Measurements from ENCODE around the gene PTPN18.
"Not testable (repeated sequence)": the region's sequence is repeated elsewhere in the genome, so short reads cannot be mapped to it uniquely, and the experiment has no call there.

The PTPN18 gene

GRCh38 chr2:130318906-130319305, 37.0 kb upstream of the PTPN18 start:
- DNase-seq (ENCODE audit: low read depth) = no peak
- TF ChIP-seq CTCF (conservative IDR thresholded peaks at IDR 0.05; ENCODE audit: control insufficient read depth, insufficient read depth, low read depth, low read length) = no peak
- no peak overlapping the region for H3K4me3 ChIP-seq (ENCODE audit: control insufficient read depth, low read depth, low read length)

GRCh38 chr2:130319536-130319935, 36.3 kb upstream of the PTPN18 start:
- no peak for TF ChIP-seq CTCF (conservative IDR thresholded peaks at IDR 0.05; ENCODE audit: control insufficient read depth, insufficient read depth, low read depth, low read length)
- no peak for DNase-seq (ENCODE audit: low read depth)
- no peak overlapping the region for H3K4me3 ChIP-seq (ENCODE audit: control insufficient read depth, low read depth, low read length)

GRCh38 chr2:130327703-130328527, 27.9 kb upstream of the PTPN18 start:
- TF ChIP-seq CTCF (conservative IDR thresholded peaks at IDR 0.05; ENCODE audit: control insufficient read depth, insufficient read depth, low read depth, low read length) = no peak
- H3K4me3 ChIP-seq (ENCODE audit: control insufficient read depth, low read depth, low read length) = no peak overlapping the region
- DNase-seq (ENCODE audit: low read depth) = peak; percentile 43

GRCh38 chr2:130328710-130329109, 27.1 kb upstream of the PTPN18 start:
- no peak for DNase-seq (ENCODE audit: low read depth)
- no peak overlapping the region for H3K4me3 ChIP-seq (ENCODE audit: control insufficient read depth, low read depth, low read length)
- TF ChIP-seq CTCF (conservative IDR thresholded peaks at IDR 0.05; ENCODE audit: control insufficient read depth, insufficient read depth, low read depth, low read length) = no peak

GRCh38 chr2:130332271-130333073, 23.4 kb upstream of the PTPN18 start:
- DNase-seq (ENCODE audit: low read depth) = peak; percentile 86
- TF ChIP-seq CTCF (conservative IDR thresholded peaks at IDR 0.05; ENCODE audit: control insufficient read depth, insufficient read depth, low read depth, low read length) = peak; percentile 98

GRCh38 chr2:130333253-130333652, 22.6 kb upstream of the PTPN18 start:
- not testable (repeated sequence) for H3K4me3 ChIP-seq (ENCODE audit: control insufficient read depth, low read depth, low read length); DNase-seq (ENCODE audit: low read depth)

More at GRCh38 chr2:130332271-130333073, 23.4 kb upstream of the PTPN18 start:
- H3K4me3 ChIP-seq (ENCODE audit: control insufficient read depth, low read depth, low read length) = no peak overlapping the region

- no peak for TF ChIP-seq CTCF (conservative IDR thresholded peaks at IDR 0.05; ENCODE audit: control insufficient read depth, insufficient read depth, low read depth, low read length)
- no peak overlapping the region for H3K4me3 ChIP-seq (ENCODE audit: control insufficient read depth, low read depth, low read length)
- no peak for DNase-seq (ENCODE audit: low read depth)
Measured at GRCh38 chr2:130334026-130334425, 21.8 kb upstream of the PTPN18 start.
